AG09319 (cell line): ENCODE results near the gene MBNL2.
"Not testable (repeated sequence)": the region's sequence is repeated elsewhere in the genome, so short reads cannot be mapped to it uniquely, and the experiment has no call there.

Experiments used
- DNase-seq: peaks from one replicate; pipeline ENCODE4 v3.0.0-alpha.2; 2010; ENCODE audit warnings: low read depth; ENCODE audit errors: extremely low read depth
- CTCF ChIP-seq: IDR thresholded peaks from 2 replicates; pipeline ENCODE4 v1.5.1; 2011; ENCODE audit warnings: low read depth, mild to moderate bottlenecking, inconsistent platforms, low read length, moderate library complexity

Gene MBNL2

GRCh38 chr13:97205982-97206381 is 16.2 kb upstream of the MBNL2 start:
- no peak for TF ChIP-seq CTCF
- no peak for DNase-seq

- DNase-seq, result not testable (repeated sequence)
Observed at GRCh38 chr13:97207252-97207651, 14.9 kb upstream of the MBNL2 start.

- TF ChIP-seq CTCF, result no peak
- DNase-seq, result no peak
Observed at GRCh38 chr13:97211300-97211699, 10.8 kb upstream of the MBNL2 start.

GRCh38 chr13:97212004-97212403 is 10.1 kb upstream of the MBNL2 start:
- DNase-seq, result no peak
- TF ChIP-seq CTCF, result no peak

DNA sequence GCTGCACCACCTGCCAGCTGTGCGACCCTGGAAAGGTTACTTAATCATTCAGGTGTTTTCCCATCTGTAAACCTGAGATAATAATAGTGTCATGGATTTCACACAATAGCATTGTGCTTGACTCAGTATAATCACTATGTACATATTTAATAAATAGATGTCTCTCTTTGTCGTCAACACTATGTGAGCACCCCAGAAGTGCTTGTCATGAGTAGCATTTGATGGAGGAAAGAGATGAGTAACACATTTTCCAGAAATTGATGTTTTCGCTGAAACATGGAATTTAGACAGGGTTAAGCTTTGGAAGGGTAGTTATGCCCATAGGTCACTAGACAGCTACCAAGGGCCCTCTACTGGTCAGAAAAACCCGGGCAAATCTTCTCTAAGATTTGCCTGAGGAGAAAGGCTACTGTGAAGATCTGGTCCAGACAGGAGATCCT is 9.5 kb upstream of the MBNL2 start:
- no peak for DNase-seq
- peak; percentile 75 for TF ChIP-seq CTCF

- DNase-seq, result no peak
- TF ChIP-seq CTCF, result no peak
Observed at GRCh38 chr13:97214921-97215320, 7.2 kb upstream of the MBNL2 start.

DNA sequence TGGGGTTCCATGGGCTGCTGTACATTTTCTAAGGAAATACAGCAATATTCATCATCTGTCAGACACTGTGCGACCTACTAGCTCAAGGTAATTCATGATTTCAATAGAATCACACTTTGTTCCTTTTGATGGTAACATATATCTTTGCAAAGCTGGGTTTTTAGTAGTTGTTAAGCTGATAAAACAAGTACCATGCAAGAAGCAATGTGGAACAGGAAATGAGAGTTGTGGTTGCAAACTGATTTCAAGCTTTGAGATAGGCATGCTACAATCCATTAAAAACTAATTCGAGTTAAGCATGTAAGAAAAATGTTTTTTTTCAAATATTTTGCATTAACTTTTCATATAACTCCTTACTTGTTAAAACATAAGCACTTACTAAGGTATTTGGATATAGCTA is 6.8 kb upstream of the MBNL2 start:
- DNase-seq, result no peak
- TF ChIP-seq CTCF, result no peak

DNA sequence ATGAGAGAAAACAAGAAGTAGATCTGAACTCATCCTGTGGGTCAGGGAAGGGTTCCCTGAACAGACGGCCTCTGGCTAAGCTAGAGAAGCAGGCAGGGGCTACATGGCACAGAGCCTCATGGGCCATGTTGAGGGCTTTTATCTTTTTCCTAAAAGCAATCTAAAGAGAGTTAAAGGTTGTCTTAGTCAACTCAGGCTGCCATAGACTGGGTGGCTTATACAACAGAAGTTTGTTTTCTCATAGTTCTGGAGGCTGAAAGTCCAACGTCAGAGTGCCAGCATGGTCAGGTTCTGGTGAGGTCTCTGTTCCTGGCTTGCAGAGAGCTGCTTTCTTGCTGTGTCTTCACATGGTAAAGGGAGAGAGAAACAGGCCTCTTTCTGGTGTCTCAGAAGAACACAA is 2.9 kb upstream of the MBNL2 start:
- no peak for DNase-seq

More for the DNA sequence above, 2.9 kb upstream of the MBNL2 start:
- TF ChIP-seq CTCF, result no peak
